ENCODE results near the gene OR6Y1. TPM values are rescaled to one million over a fixed set of nuclear protein-coding genes. Genes with fewer than 3 reads are reported as not detected.

OR6Y1 gene
- total and polyA plus RNA-seq, 2 donors (not counting 3 experiments of a cell fraction or from before 2014, with no cell fraction given): not detected

DNA sequence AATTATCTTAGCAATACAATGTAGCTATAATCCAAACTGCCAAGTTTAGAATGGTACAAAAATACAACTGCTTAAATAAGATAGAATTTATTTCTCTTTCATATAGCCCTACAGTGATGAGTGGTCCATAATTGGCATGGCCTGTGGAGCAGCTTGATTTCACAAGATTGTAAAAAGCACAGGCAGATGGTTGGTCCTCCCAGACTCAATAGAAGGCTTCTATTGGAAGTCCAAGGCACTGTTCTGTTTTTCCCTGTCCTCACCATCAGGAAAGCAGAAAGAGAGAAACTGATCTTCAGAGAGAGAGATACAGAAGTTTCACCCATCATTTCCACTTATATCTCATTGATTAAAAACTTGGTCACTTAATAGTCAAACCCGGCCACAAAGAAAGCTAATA lies 18.0 kb upstream of the OR6Y1 start:
- no TSS peak for BruUV-seq (replicated peaks)
- Histone ChIP-seq H3K79me2 (ENCODE audit: control insufficient read depth, insufficient read depth, low read length) (no peaks in the 10 kb centered on the region), H4K20me1 (replicated peaks; ENCODE audit: control insufficient read depth, extremely low read depth, insufficient read depth, low read length) (no peaks in the 10 kb centered on the region), H3K9me3 (replicated peaks; ENCODE audit: control insufficient read depth, insufficient read depth, low read length) (no peaks in the 10 kb centered on the region), H3K27ac (ENCODE audit: insufficient read depth, low read depth, low read length) (no peak overlapping the region), H3K4me1 (ENCODE audit: control insufficient read depth, extremely low read depth, insufficient read depth, low read length) (no peaks in the 10 kb centered on the region), H3K9ac (replicated peaks; ENCODE audit: extremely low read depth, insufficient read depth, low read length) (no peak overlapping the region), H3K4me3 (replicated peaks in 1 of 3; ENCODE audit: insufficient read depth in 1 of 3, low read depth in 1 of 3, low read length in 3 of 3) (no peak overlapping the region), H2AFZ (ENCODE audit: low read depth, low read length) (no peak overlapping the region), H3K4me2 (ENCODE audit: insufficient read depth, low read length) (no peak overlapping the region), H3K27me3 (ENCODE audit: control insufficient read depth in 2 of 2, insufficient read depth in 2 of 2, low read length in 2 of 2) (no peaks in the 10 kb centered on the region), H3K36me3 (ENCODE audit: control insufficient read depth in 2 of 2, extremely low read depth in 1 of 2, insufficient read depth in 2 of 2, low read length in 2 of 2) (no peaks in the 10 kb centered on the region), H3K9me1 (replicated peaks; ENCODE audit: control insufficient read depth, extremely low read depth, insufficient read depth, low read length) (no peaks in the 10 kb centered on the region)
- POLR2A ChIA-PET: no interaction called here
- dilution Hi-C loops (cut with MboI; ENCODE audit: extremely low pct_ligation_motif_present, low sequenced_read_pairs): no loop called here
- DNase-seq (ENCODE audit: low read depth, low spot score) (no peak), FAIRE-seq (no peak)
- intact Hi-C loops (cut with micrococcal nuclease): no loop called here
- CTCF ChIA-PET: no interaction called here
- TF ChIP-seq POLR2A (IDR thresholded peaks at IDR 0.05; ENCODE audit: low read depth, low read length) (no peak), JUN (IDR thresholded peaks at IDR 0.05; ENCODE audit: borderline replicate concordance, insufficient read depth, insufficient read length, low read depth) (no peak), POLR2AphosphoS5 (IDR thresholded peaks at IDR 0.05; ENCODE audit: insufficient read depth, low read depth, low read length) (no peak), EZH2 (IDR thresholded peaks at IDR 0.05; ENCODE audit: borderline replicate concordance, low read depth, low read length, severe bottlenecking) (no peak), FOS (IDR thresholded peaks at IDR 0.05; ENCODE audit: borderline replicate concordance, insufficient read depth, low read length) (no peak), MYC (IDR thresholded peaks at IDR 0.05; ENCODE audit: low read depth, low read length) (no peak), GATA2 (IDR thresholded peaks at IDR 0.05; ENCODE audit: insufficient read depth, insufficient read length, low read depth, low read length) (no peak)
- TF ChIP-seq, protein P1, sequence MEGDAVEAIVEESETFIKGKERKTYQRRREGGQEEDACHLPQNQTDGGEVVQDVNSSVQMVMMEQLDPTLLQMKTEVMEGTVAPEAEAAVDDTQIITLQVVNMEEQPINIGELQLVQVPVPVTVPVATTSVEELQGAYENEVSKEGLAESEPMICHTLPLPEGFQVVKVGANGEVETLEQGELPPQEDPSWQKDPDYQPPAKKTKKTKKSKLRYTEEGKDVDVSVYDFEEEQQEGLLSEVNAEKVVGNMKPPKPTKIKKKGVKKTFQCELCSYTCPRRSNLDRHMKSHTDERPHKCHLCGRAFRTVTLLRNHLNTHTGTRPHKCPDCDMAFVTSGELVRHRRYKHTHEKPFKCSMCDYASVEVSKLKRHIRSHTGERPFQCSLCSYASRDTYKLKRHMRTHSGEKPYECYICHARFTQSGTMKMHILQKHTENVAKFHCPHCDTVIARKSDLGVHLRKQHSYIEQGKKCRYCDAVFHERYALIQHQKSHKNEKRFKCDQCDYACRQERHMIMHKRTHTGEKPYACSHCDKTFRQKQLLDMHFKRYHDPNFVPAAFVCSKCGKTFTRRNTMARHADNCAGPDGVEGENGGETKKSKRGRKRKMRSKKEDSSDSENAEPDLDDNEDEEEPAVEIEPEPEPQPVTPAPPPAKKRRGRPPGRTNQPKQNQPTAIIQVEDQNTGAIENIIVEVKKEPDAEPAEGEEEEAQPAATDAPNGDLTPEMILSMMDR (IDR thresholded peaks at IDR 0.05; ENCODE audit: extremely low read depth in 1 of 2, insufficient read depth in 1 of 2, low read depth in 1 of 2, low read length in 2 of 2): no peak
- TF ChIP-seq, protein P2, sequence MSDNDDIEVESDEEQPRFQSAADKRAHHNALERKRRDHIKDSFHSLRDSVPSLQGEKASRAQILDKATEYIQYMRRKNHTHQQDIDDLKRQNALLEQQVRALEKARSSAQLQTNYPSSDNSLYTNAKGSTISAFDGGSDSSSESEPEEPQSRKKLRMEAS (IDR thresholded peaks at IDR 0.05; ENCODE audit: insufficient read depth, insufficient read length): no peak
